ENCODE data around the gene PWWP2B. TPM values are rescaled to one million over a fixed set of nuclear protein-coding genes. Genes with fewer than 3 reads are reported as not detected.
A peak's percentile ranks its signal among the peaks of the same experiment; 100 is the strongest.

Gene PWWP2B
- total and polyA plus RNA-seq, 2 of the 8 experiments (the other 6 are each of a cell fraction or from before 2014, with no cell fraction given): 5.3 to 10.8 TPM

DNA sequence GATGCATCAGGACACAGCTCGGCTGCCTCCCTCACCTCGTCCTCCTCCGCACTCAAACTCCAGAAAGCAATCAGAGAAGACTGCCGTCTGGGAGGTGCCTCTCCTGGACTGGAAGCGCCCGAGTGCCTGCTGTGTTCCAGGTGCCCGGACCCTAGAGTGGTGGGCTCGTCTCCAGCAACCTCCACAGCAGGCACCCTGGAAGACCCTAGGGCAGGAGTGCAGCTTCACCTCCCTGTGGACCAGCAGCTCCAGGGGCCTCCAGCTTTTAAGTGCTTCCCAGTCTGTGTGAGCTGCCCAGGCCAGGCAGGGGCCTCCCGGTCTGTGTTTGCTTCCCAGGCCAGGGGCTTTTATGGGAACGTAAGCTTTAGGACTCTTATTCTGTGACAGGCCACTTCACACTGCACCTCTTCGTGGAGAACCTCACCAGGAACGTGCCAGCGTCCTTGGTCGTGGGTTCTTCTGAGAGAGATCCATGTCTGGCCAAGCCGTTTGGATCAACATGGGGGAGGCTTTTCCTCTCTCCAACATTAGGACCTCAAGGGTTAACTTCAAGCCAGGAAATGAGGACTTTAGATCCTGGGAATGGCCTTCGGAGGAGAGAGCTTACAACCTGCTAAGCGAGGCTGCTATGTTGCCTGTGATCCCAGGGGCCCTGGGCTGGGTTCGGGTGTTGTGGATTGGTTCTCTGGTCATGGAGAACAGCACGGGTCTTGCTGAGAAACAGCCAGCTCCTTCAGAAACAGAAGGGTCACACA is 5.9 kb upstream of the PWWP2B start:
- DNase-seq (ENCODE audit: low read depth in 1 of 2, low spot score in 2 of 2): no peak
- no peak overlapping the region for H2BK15ac ChIP-seq (ENCODE audit: low read length)
- no peak overlapping the region for H4K5ac ChIP-seq (ENCODE audit: insufficient read length, low read depth, low read length)
- ChIA-PET POLR2A (ENCODE audit: partially characterized antibody) (interaction anchor here (0.9 to 1.0 kb wide), 2 partner anchors 12 to 27 kb away, joined by 4 read pairs; no protein-coding TSS in a partner anchor), CTCF (ENCODE audit: partially characterized antibody) (interaction anchor here (0.9 to 2.9 kb wide), 8 partner anchors 8 to 68 kb away, joined by 3 to 8 read pairs (median 4); no protein-coding TSS in a partner anchor)
- no peak overlapping the region for H3K4me3 ChIP-seq (ENCODE audit: extremely low read depth in 1 of 4, insufficient read depth in 2 of 4, low read depth in 3 of 4, low read length in 4 of 4)
- no peak overlapping the region for H2BK5ac ChIP-seq (ENCODE audit: low read depth, low read length)
- H2AK5ac ChIP-seq (ENCODE audit: low read depth, low read length): no peak overlapping the region; the same call in 1 of the 2 replicates
- no peaks in the 10 kb centered on the region for H3K36me3 ChIP-seq (ENCODE audit: control insufficient read depth in 2 of 4, insufficient read depth in 4 of 4, low read length in 3 of 4)
- H2BK12ac ChIP-seq (ENCODE audit: low read depth, low read length): no peak overlapping the region
- H3K56ac ChIP-seq (replicated peaks; ENCODE audit: insufficient read length, low read depth, low read length): no peak overlapping the region
- peaks cover 0 to 18% (median 13%) of the 10 kb centered on the region in 4 experiments; a peak in 6 of 7 replicates for H3K4me1 ChIP-seq (replicated peaks in 1 of 4; ENCODE audit: control insufficient read depth in 3 of 4, insufficient read depth in 4 of 4, low read length in 3 of 4)
- no peak overlapping the region for H3K4ac ChIP-seq (replicated peaks; ENCODE audit: insufficient read length, low read depth, low read length)
- H3K9me3 ChIP-seq (ENCODE audit: insufficient read depth in 2 of 2, low read depth in 1 of 2, low read length in 1 of 2): no peaks in the 10 kb centered on the region
- no peak for FAIRE-seq
- H3K14ac ChIP-seq (ENCODE audit: insufficient read length): no peak overlapping the region
- H2BK20ac ChIP-seq (ENCODE audit: low read length): peak overlapping the region; percentile 48; the same call in 1 of the 2 replicates
- H2BK120ac ChIP-seq (replicated peaks; ENCODE audit: low read depth, low read length): no peak overlapping the region
- no peaks in the 10 kb centered on the region for H3K79me2 ChIP-seq (ENCODE audit: control insufficient read depth in 1 of 2, insufficient read depth in 2 of 2, low read length in 2 of 2)
- no peak overlapping the region for H2AFZ ChIP-seq (ENCODE audit: low read length)
- no peak overlapping the region for H3K9ac ChIP-seq (replicated peaks in 1 of 4; ENCODE audit: extremely low read depth in 1 of 4, low read depth in 3 of 4, low read length in 3 of 4)
- H4K8ac ChIP-seq (ENCODE audit: extremely low read depth, insufficient read depth, low read length): peak overlapping the region; percentile 51; the same call in 1 of the 2 replicates
- 87% methylated on average over 18 of the region's 19 CpGs; no CpG with 5 or more reads in 1 of the 2 experiments for WGBS, 2 experiments (ENCODE audit: extremely low coverage in 1 of 2, insufficient coverage in 1 of 2, insufficient read length in 1 of 2, insufficient replicate concordance in 2 of 2, low coverage in 1 of 2, low lambda C conversion rate in 2 of 2, missing lambda C conversion rate in 1 of 2)
- H4K20me1 ChIP-seq (replicated peaks in 1 of 2; ENCODE audit: control insufficient read depth in 1 of 2, insufficient read depth in 2 of 2, low read length in 2 of 2): peaks cover 0 to 7% of the 10 kb centered on the region in 2 experiments
- H3K18ac ChIP-seq (ENCODE audit: extremely low read depth, low read length): no peak overlapping the region; the same call in 1 of the 2 replicates
- H3K23me2 ChIP-seq (ENCODE audit: low read depth, low read length): peaks cover 8% of the 10 kb centered on the region; the same call in 1 of the 2 replicates
- no peak overlapping the region for H3K4me2 ChIP-seq (ENCODE audit: insufficient read depth in 1 of 2, low read depth in 2 of 2, low read length in 2 of 2)
- H3K27me3 ChIP-seq (replicated peaks in 1 of 4; ENCODE audit: control insufficient read depth in 3 of 4, extremely low read depth in 1 of 4, insufficient read depth in 3 of 4, low read length in 3 of 4): no peaks in the 10 kb centered on the region
- no peak overlapping the region for H4K91ac ChIP-seq (replicated peaks; ENCODE audit: insufficient read length, low read length)
- H3K23ac ChIP-seq (ENCODE audit: insufficient read length): no peak overlapping the region
- no peaks in the 10 kb centered on the region for H3K79me1 ChIP-seq (ENCODE audit: low read depth, low read length)
- H3K27ac ChIP-seq (ENCODE audit: low read depth, low read length): no peak overlapping the region; the same call in 1 of the 2 replicates
- TF ChIP-seq RBBP5 (IDR thresholded peaks at IDR 0.05; ENCODE audit: borderline replicate concordance, low read depth, low read length) (no peak), CHD2 (IDR thresholded peaks at IDR 0.05; ENCODE audit: low read length) (no peak), TEAD4 (IDR thresholded peaks at IDR 0.05; ENCODE audit: low read depth, low read length) (no peak), SUZ12 (IDR thresholded peaks at IDR 0.05; ENCODE audit: low read length) (no peak), POLR2AphosphoS5 (IDR thresholded peaks at IDR 0.05; ENCODE audit: low read depth, low read length) (no peak), FOSL1 (IDR thresholded peaks at IDR 0.05; ENCODE audit: insufficient read depth, low read depth, low read length) (no peak), YY1 (IDR thresholded peaks at IDR 0.05; ENCODE audit: low read depth, low read length) (no peak), SP1 (IDR thresholded peaks at IDR 0.05; ENCODE audit: low read depth, low read length) (no peak), HDAC2 (IDR thresholded peaks at IDR 0.05; ENCODE audit: borderline replicate concordance in 1 of 2, low read depth in 2 of 2, low read length in 2 of 2) (no peak), SIN3A (conservative IDR thresholded peaks at IDR 0.05 in 1 of 2, IDR thresholded peaks at IDR 0.05 in 1 of 2; ENCODE audit: low read depth in 1 of 2, low read length in 2 of 2) (no peak), E2F6 (IDR thresholded peaks at IDR 0.05) (no peak)

All from H1 (cell line).